ENCODE results near the gene DNM1L.
"Not testable (repeated sequence)": the region's sequence is repeated elsewhere in the genome, so short reads cannot be mapped to it uniquely, and the experiment has no call there.

The DNM1L gene

DNA sequence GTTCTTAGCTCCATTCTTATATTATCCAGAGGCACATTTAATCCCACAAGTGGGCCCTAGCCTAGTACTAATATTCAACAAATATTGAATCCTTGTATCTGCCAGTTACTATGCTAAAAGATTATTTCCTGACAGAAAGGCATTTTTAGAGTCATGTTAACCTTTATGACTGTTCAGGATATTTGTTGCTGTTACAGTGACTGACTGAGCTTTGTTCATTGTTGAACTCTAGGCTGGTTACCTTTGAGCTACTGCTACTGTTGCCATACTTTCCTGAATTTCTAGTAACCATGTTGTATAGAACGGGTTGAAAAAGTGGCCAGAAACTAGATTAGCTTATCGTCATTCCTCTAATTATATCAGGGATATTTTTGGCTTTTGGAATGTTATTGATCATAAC is 29.8 kb downstream of the DNM1L start:
- DNase-seq = no peak
- TF ChIP-seq POLR2A (IDR thresholded peaks at IDR 0.05; ENCODE audit: low read length) = no peak
- TF ChIP-seq GATA1 (IDR thresholded peaks at IDR 0.05; ENCODE audit: low read depth, low read length) = no peak

DNA sequence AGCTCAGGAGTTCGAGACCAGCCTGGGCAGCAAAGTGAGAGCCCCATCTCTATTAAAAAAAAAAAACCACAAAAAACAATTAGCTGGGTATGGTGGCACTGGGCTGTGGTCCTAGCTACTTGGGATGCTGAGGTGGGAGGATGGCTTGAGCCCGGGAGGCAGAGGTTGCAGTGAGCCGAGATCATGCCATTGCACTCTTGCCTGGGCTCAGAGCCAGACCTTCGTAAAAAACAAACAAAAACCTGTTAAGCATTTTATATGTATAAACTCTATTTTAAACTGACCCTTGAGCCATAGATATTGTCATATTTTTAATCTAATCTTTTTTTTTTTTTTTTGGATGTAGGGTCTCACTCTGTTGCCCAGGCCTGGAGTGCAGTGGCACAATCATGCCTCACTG is 35.7 kb downstream of the DNM1L start:
- DNase-seq = no peak
- TF ChIP-seq POLR2A (IDR thresholded peaks at IDR 0.05; ENCODE audit: low read length) (no peak), GATA1 (IDR thresholded peaks at IDR 0.05; ENCODE audit: low read depth, low read length) (no peak)

DNA sequence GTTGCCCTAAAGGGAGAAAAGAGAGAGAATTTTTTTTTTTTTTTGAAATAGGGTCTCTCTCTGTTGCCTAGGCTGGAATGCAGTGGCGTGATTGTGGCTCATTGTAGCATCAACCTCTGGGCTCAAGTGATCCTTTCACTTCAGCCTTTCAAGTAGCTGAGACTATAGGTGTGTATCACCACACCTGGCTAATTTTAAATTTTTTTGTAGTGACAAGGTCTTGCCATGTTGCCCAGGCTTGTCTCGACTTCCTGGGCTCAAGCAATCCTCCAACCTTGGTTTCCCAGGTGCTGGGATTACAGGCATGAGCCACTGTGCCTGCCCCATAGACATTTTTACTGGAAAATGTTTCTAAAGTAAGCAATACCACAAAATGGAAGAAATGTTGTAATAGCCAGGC is 39.8 kb downstream of the DNM1L start:
- no peak for DNase-seq
- TF ChIP-seq POLR2A (IDR thresholded peaks at IDR 0.05; ENCODE audit: low read length) (no peak), GATA1 (IDR thresholded peaks at IDR 0.05; ENCODE audit: low read depth, low read length) (no peak)

DNA sequence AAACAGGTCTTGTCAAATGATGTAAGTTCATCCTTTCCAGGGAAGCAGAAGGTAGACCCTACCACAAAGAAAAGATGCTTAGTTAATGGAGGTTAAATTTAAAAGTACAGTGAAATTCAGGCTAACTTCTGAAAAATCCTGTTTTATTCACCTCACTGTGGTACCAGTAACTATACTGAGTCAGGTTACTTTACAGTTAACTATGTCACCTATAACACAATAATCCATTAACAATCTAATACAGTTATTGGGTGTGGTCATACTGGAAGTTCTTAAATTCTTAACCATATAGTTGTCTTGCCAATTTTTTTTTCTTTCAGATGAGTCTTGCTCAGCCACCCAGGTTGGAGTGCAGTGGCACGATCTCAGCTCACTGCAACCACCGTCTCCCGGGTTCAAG is 46.2 kb downstream of the DNM1L start:
- not testable (repeated sequence) for DNase-seq

DNA sequence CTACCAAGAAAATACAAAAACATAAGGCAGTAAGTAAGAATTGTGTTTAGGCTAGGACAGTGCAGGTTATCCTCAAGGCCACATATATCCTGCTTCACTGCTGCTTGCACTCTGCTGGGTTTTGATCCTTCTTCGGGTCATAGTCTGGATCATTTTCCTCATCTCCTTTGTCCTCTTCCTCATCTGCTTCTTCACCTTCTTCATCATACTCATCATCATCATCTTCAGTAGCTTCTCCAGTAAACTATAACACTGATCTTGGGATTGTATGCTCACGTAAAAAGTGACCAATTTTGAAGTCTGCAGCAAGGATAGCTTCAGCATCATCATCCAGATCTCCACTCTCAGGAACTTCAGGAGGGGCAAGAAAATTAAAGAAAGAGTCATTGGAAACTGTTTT is 47.2 kb downstream of the DNM1L start:
- TF ChIP-seq POLR2A (IDR thresholded peaks at IDR 0.05; ENCODE audit: low read length) (no peak), GATA1 (IDR thresholded peaks at IDR 0.05; ENCODE audit: low read depth, low read length) (no peak)
- DNase-seq = no peak

DNA sequence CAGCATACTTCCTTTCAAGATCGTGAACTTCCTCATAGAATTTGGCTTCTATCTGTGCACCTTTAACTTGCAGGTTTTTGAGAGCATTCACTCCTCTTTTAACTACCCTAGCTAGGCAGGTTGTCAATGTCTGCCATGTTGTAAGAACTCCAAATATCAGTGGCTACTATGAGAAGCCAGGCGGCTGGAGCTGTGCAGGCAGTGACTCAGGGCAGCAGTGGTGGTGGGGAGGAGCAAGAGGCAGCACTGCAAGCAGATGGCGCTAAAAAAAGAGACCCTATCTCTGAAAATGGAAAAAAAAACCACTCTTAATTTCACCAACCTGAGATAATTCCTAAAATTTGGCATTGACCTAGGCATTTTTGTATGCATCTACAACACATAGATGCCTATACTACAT is 48.1 kb downstream of the DNM1L start:
- TF ChIP-seq POLR2A (IDR thresholded peaks at IDR 0.05; ENCODE audit: low read length) (no peak), GATA1 (IDR thresholded peaks at IDR 0.05; ENCODE audit: low read depth, low read length) (no peak)
- no peak for DNase-seq

DNA sequence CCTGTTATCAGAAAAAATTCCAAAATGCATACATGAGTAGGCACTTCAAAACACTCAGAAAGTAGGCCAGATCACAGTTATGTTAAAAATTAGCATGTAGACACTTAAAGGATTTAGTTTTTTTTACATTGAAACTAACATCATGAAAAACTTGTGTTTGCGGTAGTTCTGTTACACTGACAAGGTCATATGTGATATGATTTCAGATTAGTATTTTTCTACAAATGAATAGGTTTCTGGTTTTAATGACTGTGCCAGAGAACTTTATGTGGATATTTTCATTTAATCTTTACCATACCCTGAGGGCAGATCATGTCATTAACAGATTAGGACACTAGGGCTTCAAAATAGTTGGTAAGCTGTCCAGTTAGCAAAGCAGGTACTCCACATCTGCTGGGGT is 55.9 kb downstream of the DNM1L start:
- TF ChIP-seq GATA1 (IDR thresholded peaks at IDR 0.05; ENCODE audit: low read depth, low read length) = no peak
- TF ChIP-seq POLR2A (IDR thresholded peaks at IDR 0.05; ENCODE audit: low read length) = no peak
- peak in 1 of 2 experiments; percentile 3 for DNase-seq

DNA sequence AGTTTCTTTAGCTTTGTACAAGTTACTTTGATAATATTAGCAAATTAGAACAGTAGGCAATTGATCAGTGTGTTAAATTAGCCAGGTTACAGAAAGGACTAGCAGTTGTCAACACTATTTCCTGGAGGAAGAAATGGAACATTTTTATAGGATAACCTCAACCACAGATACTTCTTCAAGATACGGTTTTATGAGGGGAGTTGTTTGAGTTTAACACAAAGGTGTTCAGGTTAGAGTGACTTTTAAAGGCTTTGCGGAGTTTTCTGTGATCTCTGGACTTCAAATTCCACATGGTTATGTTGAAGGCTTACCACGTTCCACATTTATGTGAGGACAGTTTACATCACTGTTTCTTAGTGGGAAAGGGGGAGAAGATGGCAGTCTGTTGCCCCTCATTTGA is 57.3 kb downstream of the DNM1L start:
- DNase-seq = no peak
- TF ChIP-seq GATA1 (IDR thresholded peaks at IDR 0.05; ENCODE audit: low read depth, low read length) (no peak), POLR2A (IDR thresholded peaks at IDR 0.05; ENCODE audit: low read length) (no peak)

DNA sequence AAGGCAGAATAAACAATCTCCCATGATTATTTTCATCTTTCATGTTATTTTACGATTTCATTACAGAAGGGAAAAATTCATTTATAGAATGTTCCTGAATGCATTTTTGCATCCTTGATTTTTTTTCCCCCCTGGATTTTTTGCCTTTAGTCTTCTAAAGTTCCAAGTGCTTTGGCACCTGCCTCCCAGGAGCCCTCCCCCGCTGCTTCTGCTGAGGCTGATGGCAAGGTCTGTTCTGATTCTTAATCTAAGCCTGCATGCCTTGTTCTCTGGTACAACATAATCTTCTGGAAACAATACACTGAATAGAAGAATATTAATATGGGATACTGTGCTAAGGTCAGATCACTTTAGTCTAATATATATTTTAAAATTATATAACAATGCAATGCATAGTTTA is 58.6 kb downstream of the DNM1L start:
- TF ChIP-seq POLR2A (IDR thresholded peaks at IDR 0.05; ENCODE audit: low read length) = no peak
- no peak for TF ChIP-seq GATA1 (IDR thresholded peaks at IDR 0.05; ENCODE audit: low read depth, low read length)
- DNase-seq = no peak

DNA sequence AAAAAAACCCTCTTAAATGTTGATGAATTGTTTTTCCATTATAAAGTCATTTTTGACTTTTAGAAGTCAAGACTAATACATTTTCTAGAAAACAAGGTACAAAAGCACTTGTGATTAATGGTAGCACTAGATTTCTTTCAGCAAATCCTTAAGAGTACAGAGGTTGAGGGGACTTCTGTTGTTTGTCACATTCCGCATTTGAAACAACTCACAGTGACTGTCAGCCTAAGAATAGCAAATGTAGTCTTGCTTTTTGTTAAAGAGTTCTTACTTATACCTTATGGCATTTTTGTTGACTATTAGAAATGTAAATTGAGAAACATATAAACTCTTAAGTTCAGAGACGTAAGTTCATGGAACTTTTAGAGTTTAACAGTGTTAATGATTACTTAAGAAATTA is 60.2 kb downstream of the DNM1L start:
- TF ChIP-seq GATA1 (IDR thresholded peaks at IDR 0.05; ENCODE audit: low read depth, low read length) = no peak
- TF ChIP-seq POLR2A (IDR thresholded peaks at IDR 0.05; ENCODE audit: low read length) = no peak
- DNase-seq = no peak

DNA sequence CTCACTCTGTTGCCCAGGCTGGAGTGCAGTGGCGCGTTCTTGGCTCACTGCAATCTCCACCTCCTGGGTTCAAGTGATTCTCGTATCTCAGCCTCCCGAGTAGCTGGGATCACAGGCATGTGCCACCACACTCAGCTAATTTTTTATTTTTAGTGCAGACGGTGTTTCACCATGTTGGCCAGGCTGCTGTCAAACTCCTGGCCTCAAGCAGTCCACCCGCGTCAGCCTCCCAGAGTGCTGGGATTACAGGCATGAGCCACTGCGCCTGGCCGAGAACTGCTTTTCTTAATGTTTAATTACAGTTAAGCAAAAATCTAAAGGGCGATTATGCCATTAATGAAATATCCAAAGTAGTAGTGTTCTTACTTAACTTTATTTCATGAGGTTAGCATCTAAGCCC is 63.0 kb downstream of the DNM1L start:
- no peak for DNase-seq
- TF ChIP-seq GATA1 (IDR thresholded peaks at IDR 0.05; ENCODE audit: low read depth, low read length) (no peak), POLR2A (IDR thresholded peaks at IDR 0.05; ENCODE audit: low read length) (no peak)

DNA sequence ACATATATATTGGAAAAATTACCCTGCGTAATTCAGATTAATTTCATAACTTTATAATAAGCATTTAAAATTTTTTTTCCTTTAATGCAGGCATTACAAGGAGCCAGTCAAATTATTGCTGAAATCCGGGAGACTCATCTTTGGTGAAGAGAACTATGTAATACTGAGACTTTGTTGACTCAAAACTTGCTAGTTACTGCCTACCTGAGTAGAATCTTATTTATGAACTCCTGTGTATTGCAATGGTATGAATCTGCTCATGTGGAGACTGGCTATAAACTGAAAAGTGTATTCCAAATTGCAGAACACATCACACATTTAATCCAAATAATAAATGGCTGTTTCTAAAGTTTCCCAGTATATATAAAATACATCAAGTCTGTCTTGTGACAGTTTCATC is 64.2 kb downstream of the DNM1L start:
- DNase-seq = no peak
- TF ChIP-seq POLR2A (IDR thresholded peaks at IDR 0.05; ENCODE audit: low read length) (no peak), GATA1 (IDR thresholded peaks at IDR 0.05; ENCODE audit: low read depth, low read length) (no peak)

DNA sequence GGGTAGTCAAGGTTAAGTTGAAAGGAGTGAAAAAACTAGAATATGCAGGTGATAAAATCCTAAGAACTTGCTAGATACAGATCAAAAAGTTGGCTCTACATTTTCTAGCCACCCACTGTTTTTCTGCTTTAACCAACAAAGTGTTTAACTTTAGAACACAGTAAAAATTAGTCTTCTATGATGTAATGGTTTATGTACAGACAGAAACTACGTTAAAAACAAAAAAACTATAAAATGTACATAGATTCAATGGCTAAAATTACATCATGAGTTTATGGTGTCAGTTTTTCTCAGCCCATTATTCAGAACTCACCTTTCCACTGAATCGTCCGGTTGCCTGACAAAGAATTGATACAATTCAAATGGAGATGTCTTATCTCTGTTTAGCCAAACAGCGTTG is 74.5 kb downstream of the DNM1L start:
- no peak for DNase-seq
- TF ChIP-seq POLR2A (IDR thresholded peaks at IDR 0.05; ENCODE audit: low read length) = no peak
- TF ChIP-seq GATA1 (IDR thresholded peaks at IDR 0.05; ENCODE audit: low read depth, low read length) = no peak

DNA sequence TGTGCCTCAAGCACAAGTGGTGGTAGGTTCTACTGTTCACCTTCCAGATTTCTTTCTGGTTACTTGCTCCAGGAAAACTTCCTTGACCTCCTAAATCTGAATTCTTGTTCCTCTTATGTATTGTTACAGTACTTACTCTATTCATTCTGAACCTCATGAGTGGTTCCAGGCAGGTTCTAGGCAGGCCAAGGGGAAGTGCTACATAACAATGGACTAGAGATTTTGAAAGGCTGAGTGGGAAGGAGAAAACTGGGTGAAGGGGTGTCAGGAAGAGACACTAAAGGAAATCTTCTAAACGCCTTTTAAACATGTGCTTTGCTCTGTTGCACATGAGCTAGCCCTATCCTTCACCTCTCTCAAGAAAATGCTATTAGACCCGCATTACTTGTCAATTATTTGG is 75.0 kb downstream of the DNM1L start:
- no peak for TF ChIP-seq GATA1 (IDR thresholded peaks at IDR 0.05; ENCODE audit: low read depth, low read length)
- no peak for TF ChIP-seq POLR2A (IDR thresholded peaks at IDR 0.05; ENCODE audit: low read length)
- DNase-seq = no peak

DNA sequence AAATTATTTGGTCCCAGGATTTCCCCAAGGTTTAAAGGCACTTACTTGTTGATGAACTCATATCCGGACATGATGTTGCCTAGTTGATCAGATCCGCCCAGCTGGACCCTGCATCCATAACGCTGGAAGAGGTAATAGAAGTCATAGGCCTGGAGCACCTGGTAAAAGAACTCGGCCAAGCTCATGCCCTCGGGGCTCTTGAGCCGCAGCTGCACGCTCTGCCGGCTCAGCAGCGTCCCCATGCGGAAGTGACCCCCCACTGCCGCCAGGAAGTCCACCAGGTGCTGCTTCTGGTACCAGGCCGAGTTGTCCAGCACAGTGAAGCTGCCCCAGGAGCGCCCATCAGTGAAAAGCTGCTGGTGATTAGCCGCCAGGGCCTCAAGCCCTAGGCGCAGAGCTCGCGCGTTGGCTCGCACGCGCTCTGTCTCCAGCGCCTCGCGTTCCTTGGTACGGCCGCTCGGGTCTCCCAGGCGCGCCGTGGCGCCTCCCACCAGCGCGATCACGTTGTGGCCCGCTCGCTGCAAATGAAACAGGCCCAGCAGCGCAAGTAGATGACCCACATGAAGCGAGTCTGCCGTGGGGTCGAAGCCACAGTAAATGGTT is 76.1 kb downstream of the DNM1L start:
- TF ChIP-seq GATA1 (IDR thresholded peaks at IDR 0.05; ENCODE audit: low read depth, low read length) (no peak), POLR2A (IDR thresholded peaks at IDR 0.05; ENCODE audit: low read length) (no peak)
- DNase-seq = peak; percentile 87 to 89

All from erythroblast (primary cell).